GM13976 (cell line): Measurements from ENCODE around the gene MEGF11.

Experiments used
- DNase-seq: peaks from one replicate; pipeline ENCODE4 v3.0.0; 2012; ENCODE audit warnings: low spot score
- CTCF ChIP-seq: IDR thresholded peaks from 2 replicates; pipeline ENCODE4 v1.5.1; 2012; ENCODE audit warnings: borderline replicate concordance, mild to moderate bottlenecking; ENCODE audit not compliant: insufficient read depth; ENCODE audit errors: extremely low read depth, missing control alignments, control extremely low read depth
- in situ Hi-C: fragments of 300-500 bp; cut with MboI; formaldehyde crosslinking; loops from one replicate; pipeline ENCODE4 v1.12.0; 2022; ENCODE audit warnings: low sequenced_read_pairs, mixed read lengths, inconsistent platforms; ENCODE audit not compliant: unreplicated experiment

MEGF11 gene

GRCh38 chr15:65939901-65940617 lies 313.5 kb downstream of the MEGF11 start:
- no peak for DNase-seq
- in situ Hi-C loops: no loop called here
- no peak for TF ChIP-seq CTCF

- no peak for TF ChIP-seq CTCF
- in situ Hi-C loops: no loop called here
- DNase-seq: no peak
Observed at GRCh38 chr15:65938604-65939003, 314.9 kb downstream of the MEGF11 start.

GRCh38 chr15:65937476-65937875 lies 316.1 kb downstream of the MEGF11 start:
- no peak for DNase-seq
- in situ Hi-C loops: no loop called here
- no peak for TF ChIP-seq CTCF

- TF ChIP-seq CTCF: no peak
- no peak for DNase-seq
- in situ Hi-C loops: no loop called here
Observed at GRCh38 chr15:65937054-65937453, 316.5 kb downstream of the MEGF11 start.

- no peak for DNase-seq
- no peak for TF ChIP-seq CTCF
- in situ Hi-C loops: no loop called here
Observed at GRCh38 chr15:65936282-65936681, 317.3 kb downstream of the MEGF11 start.

GRCh38 chr15:65935391-65935790 lies 318.2 kb downstream of the MEGF11 start:
- in situ Hi-C loops: no loop called here
- no peak for DNase-seq
- no peak for TF ChIP-seq CTCF
